NCI-H2081 treated with DMSO at 0.1 percent for 48 hours (cell line): ENCODE results near the gene KAZALD1.

Experiments
- DNase-seq: peaks from one replicate; lab custom pipeline; 2025; lab: John Stamatoyannopoulos, UW

Gene KAZALD1

GRCh38 chr10:101047961-101048892, 13.6 kb upstream of the KAZALD1 start:
- peak; percentile 30 for DNase-seq

GRCh38 chr10:101050208-101051069, 11.3 kb upstream of the KAZALD1 start:
- peak; percentile 18 for DNase-seq

GRCh38 chr10:101052285-101052684, 9.5 kb upstream of the KAZALD1 start:
- DNase-seq: no peak

GRCh38 chr10:101053516-101053915, 8.3 kb upstream of the KAZALD1 start:
- DNase-seq: no peak

- no peak for DNase-seq
Observed at GRCh38 chr10:101054351-101054750, 7.4 kb upstream of the KAZALD1 start.

GRCh38 chr10:101054876-101055275, 6.9 kb upstream of the KAZALD1 start:
- DNase-seq: no peak

- DNase-seq: no peak
Observed at GRCh38 chr10:101055411-101055810, 6.4 kb upstream of the KAZALD1 start.

GRCh38 chr10:101056365-101057151, 5.2 kb upstream of the KAZALD1 start:
- DNase-seq: no peak

GRCh38 chr10:101060036-101060950, 1.5 kb upstream of the KAZALD1 start:
- DNase-seq: peak; percentile 73

- peak; percentile 47 for DNase-seq
Observed at GRCh38 chr10:101060951-101061623, 702 bp upstream of the KAZALD1 start.

- peak; percentile 14 for DNase-seq
Observed at GRCh38 chr10:101062232-101063049, 652 bp downstream of the KAZALD1 start.

- DNase-seq: no peak
Observed at GRCh38 chr10:101063050-101063525, 1.3 kb downstream of the KAZALD1 start.

- DNase-seq: no peak
Observed at GRCh38 chr10:101063548-101064414, 2.0 kb downstream of the KAZALD1 start.

- no peak for DNase-seq
Observed at GRCh38 chr10:101064415-101065030, 2.7 kb downstream of the KAZALD1 start.

GRCh38 chr10:101065481-101066145, 3.8 kb downstream of the KAZALD1 start:
- DNase-seq: no peak

GRCh38 chr10:101066146-101066895, 4.5 kb downstream of the KAZALD1 start:
- no peak for DNase-seq
